ENCODE measurements around the gene TLR3.

TLR3 gene

GRCh38 chr4:186105647-186106321, 36.8 kb downstream of the TLR3 start:
- DNase-seq: no peak

DNA sequence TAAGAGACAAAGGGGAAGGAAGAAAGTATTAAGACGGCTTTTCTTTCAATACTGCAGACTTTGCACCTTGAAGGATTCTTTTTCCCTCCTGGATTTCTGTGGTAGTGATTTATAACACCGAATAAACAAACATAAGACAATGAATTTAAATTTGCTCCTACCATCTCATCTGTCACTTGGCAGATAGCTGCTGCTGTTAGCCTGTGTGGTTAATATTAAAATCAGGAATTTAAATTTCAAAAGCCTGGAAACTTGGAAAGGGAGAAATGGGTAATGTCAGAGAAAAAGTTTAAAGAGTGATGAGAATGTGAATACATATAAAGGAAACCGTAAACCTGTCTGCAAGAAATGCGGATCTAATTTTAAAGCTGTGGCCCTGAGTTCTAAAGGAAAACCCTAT, 39.0 kb downstream of the TLR3 start:
- no peak for DNase-seq

- DNase-seq: no peak
Observed at GRCh38 chr4:186108391-186108790, 39.4 kb downstream of the TLR3 start.

DNA sequence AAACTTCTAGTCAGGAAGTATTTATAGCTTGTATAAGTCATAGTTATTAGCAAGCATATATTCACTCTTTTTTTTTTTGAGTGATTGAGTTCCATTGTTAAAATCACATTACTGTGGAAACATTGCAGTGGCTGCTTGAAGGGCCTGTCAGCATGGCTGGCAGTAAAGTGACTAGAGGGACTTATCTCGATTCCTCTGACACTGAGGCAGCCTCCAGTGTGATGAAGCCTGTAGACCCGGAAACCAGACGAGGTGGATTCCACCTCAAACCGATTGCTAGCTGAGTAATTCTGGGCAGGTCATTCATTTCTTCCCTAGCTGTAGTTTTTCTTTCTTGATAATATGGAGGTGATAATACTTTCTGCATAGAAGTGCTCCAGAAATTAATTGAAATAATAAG, 40.3 kb downstream of the TLR3 start:
- no peak for DNase-seq

DNA sequence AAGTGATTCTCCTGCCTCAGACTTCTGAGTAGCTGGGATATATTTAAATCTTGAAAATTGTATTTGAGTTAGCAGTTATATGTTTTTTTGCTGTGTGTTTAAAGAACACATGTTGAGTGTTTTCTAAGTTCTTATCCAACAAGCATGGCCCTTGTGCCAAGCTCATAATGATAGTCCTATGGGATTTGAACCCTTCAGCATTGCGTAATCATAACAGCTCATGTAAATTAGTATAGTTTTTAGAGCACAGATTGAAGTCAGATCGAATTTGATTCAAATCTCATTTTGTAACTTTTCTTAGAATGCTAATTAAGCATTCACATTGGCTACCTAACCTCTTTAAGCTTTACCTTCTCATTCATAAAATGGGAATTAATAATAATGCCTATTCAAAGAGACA, 47.7 kb downstream of the TLR3 start:
- no peak for DNase-seq

GRCh38 chr4:186118582-186118981, 49.6 kb downstream of the TLR3 start:
- DNase-seq: no peak

DNA sequence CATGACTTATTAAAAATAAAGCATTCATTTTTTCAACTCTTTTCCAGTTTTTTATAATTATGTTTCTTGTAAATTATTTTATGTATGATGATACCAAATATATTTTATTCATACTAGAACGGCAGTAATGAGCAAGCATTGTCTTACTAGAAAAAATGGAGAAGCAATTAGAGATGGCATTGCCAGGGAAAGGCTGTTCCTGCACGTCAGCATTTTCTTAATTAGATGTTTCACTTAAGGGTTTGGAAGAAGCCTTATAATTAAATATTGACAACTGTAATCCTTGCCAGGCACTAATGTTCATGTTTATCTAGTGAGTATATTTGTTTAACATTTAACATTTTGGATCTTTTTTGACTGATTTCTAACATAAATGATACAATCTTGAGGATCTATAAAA, 52.1 kb downstream of the TLR3 start:
- DNase-seq: no peak

DNA sequence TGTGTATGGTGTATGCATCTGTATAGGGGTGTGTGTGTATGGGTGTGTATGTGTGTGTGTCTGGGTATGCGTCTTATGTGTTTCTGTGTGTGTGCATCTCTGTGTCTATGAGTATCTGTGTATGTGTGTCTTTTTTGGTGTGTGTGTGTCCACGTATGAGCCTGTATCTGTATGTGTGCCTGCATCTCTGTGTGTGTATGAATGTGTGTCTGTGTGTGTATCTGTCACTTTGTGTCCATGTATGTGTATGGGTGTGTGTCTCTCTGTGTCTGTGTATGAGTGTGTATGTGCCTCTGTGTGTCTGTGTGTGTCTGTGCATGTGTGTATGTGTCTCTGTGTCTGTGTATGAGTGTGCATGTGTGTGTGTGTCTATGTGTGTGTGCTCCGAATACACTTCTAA, 59.9 kb downstream of the TLR3 start:
- DNase-seq: no peak

DNA sequence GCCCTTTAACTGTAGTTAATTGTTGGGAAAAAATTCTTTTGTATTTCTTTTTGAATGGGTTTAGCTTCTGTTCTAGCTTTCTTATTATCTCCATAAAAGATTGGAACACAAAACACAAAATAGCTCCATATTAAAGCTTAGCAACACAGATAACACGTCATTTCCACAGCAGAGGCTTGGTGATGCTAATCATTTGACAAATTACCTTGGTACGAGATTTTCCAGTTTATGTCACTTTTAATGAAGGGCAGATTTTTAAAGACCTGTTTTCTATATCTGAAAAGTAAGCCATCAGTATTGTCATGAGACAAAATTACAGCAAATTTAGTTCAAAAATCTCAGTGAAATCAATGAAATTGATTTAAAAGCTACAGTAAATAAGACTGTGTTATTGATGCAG, 63.0 kb downstream of the TLR3 start:
- no peak for DNase-seq

DNA sequence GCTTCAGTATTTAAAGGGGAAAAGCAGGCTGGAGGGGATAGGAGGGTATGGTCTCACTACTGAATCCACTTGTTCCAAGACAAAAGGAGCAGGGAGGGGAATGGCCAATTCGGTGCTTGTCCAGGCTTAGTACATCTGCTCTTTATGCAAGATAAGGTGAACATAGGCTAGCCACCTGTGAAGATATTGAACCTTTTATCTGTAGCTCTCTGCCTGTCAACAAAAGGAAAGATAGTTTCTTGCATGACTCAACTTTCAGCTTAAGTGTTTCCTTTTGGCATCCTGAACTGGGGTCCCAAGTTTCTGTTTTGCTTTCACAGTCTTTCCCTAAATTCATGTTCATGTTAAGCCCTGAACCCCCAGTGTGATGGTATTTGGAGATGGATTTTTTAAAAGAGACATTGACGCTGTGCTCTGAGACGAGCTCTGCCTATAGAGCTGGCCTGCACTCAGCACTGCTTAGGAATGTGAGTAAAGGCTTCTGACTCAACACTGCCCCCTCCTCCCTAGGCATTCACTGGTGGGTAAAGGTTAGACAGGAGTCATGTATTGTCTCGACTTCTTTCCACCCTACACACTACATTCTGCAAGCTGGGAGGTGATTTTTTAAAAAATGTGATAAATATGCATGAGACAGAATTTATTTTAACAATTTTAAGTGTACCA, 63.8 kb downstream of the TLR3 start:
- DNase-seq: no peak

- DNase-seq: no peak
Observed at GRCh38 chr4:186134257-186134656, 65.3 kb downstream of the TLR3 start.

DNA sequence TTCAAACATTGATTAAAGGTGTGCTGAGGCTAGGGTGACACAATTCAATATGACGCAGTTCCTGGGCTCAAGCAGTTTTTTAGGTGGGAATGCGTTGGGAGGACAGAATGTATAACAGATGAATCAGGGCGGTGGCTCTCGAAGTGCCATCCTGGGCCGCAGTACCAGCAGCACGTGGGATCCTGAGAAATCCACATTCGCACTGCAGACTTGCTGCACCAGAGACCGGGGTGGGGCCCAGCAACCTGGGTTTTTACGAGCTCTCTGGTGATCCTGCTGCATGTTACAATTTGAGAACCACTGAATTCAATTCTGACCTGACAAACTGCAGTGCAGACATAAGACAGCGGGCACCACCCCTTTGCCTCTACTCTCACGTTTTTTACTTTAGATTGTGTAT, 65.9 kb downstream of the TLR3 start:
- DNase-seq: no peak

DNA sequence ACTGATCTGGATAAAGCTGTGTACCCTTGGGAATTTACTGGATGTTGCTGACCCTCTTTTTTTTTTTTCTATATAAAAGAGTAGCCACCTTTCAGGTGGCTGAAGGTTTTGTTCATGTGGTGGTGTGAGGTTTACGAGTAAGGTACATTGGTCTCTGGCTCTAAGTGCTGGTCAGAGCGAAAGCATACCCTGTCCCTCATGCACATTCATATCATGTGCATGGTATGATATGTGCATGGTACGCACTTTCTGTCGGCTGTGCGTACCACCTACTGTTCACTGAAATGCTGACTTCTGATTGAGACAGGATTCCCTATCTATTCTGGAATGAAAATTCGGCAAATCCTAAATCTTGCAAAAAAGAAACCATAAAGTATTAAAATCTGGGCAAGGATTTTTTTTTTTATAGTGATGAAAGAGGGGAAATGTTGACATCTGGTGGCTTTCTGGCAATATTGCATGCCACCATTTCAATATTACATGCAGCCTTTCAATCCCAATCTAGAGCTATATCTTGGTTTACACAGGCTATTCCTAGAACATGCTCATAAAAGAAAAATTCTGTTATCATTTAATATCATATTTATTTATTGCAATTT, 68.3 kb downstream of the TLR3 start:
- no peak for DNase-seq
